Endothelial cell of umbilical vein (primary cell): ENCODE measurements around the gene SCN1B. TPM values are rescaled to one million over a fixed set of nuclear protein-coding genes. Genes with fewer than 3 reads are reported as not detected.

Experiments
- polyA plus RNA-seq, 4 experiments: library from polyadenylated mRNA; depleted of rRNA in 3 of 4; stranded (reverse) in 3 of 4; unstranded in 1 of 4; fragments of >200 nt; gene quantifications; 2 replicates each; pipeline versions ENCODE4 v1.2.1 to v1.2.3, GENCODE V29; 2011 to 2012; ENCODE audit warnings: missing spikeins in 1 of 4
- total RNA-seq: library from RNA; stranded (reverse); gene quantifications from 2 replicates; pipeline ENCODE4 v1.2.3, GENCODE V29; 2021

SCN1B gene
- total and polyA plus RNA-seq, 2 donors (not counting 3 experiments of a cell fraction or from before 2014, with no cell fraction given): 11.2 to 14.2 TPM

Other genes with a start within 250 kb of the SCN1B start
- gene ZNF30, start 103.6 kb upstream of the SCN1B start, total RNA-seq: 3.6 and 4.7 TPM in 2 replicates
- 1.2 and 1.3 TPM in 2 replicates for gene ZNF30, start 103.6 kb upstream of the SCN1B start, polyA plus RNA-seq
- gene ZNF792, start 66.2 kb upstream of the SCN1B start, total RNA-seq: 19.6 and 19.8 TPM in 2 replicates
- gene ZNF792, start 66.2 kb upstream of the SCN1B start, polyA plus RNA-seq: 10.9 and 11.3 TPM in 2 replicates
- gene GRAMD1A, start 30.1 kb upstream of the SCN1B start, total RNA-seq: 130 and 139 TPM in 2 replicates
- gene GRAMD1A, start 30.1 kb upstream of the SCN1B start, polyA plus RNA-seq: 127 and 162 TPM in 2 replicates
- 0.23 TPM in 1 of 2 replicates, not detected in the other for gene HPN, start 11.3 kb downstream of the SCN1B start, total RNA-seq
- gene HPN, start 11.3 kb downstream of the SCN1B start, polyA plus RNA-seq: 0.05 and 0.10 TPM in 2 replicates
- not detected in 2 replicates for gene FXYD3, start 85.4 kb downstream of the SCN1B start, total RNA-seq
- not detected in 2 replicates for gene FXYD3, start 85.4 kb downstream of the SCN1B start, polyA plus RNA-seq
- not detected in 2 replicates for gene LGI4, start 104.6 kb downstream of the SCN1B start, total RNA-seq
- gene LGI4, start 104.6 kb downstream of the SCN1B start, polyA plus RNA-seq: not detected in 2 replicates
- not detected in 2 replicates for gene FXYD1, start 108.4 kb downstream of the SCN1B start, total RNA-seq
- gene FXYD1, start 108.4 kb downstream of the SCN1B start, polyA plus RNA-seq: not detected in 2 replicates
- gene FXYD7, start 112.8 kb downstream of the SCN1B start, total RNA-seq: not detected in 2 replicates
- 0.40 TPM in 1 of 2 replicates, not detected in the other for gene FXYD7, start 112.8 kb downstream of the SCN1B start, polyA plus RNA-seq
- 219 and 223 TPM in 2 replicates for gene FXYD5, start 124.3 kb downstream of the SCN1B start, total RNA-seq
- gene FXYD5, start 124.3 kb downstream of the SCN1B start, polyA plus RNA-seq: 290 and 387 TPM in 2 replicates
- not detected in 2 replicates for gene FAM187B, start 198.3 kb downstream of the SCN1B start, total RNA-seq
- not detected in 2 replicates for gene FAM187B, start 198.3 kb downstream of the SCN1B start, polyA plus RNA-seq
- 0.74 and 1.0 TPM in 2 replicates for gene LSR, start 218.5 kb downstream of the SCN1B start, total RNA-seq
- gene LSR, start 218.5 kb downstream of the SCN1B start, polyA plus RNA-seq: 0.76 and 0.94 TPM in 2 replicates
- 76.8 and 85.8 TPM in 2 replicates for gene USF2, start 238.5 kb downstream of the SCN1B start, total RNA-seq
- 75.0 and 80.5 TPM in 2 replicates for gene USF2, start 238.5 kb downstream of the SCN1B start, polyA plus RNA-seq